ENCODE measurements around the gene HTRA3.

GRCh38 chr4:8344377-8344776 is 74.8 kb downstream of the HTRA3 start:
- TF ChIP-seq EZH2 (IDR thresholded peaks at IDR 0.05) (no peak), POLR2AphosphoS5 (IDR thresholded peaks at IDR 0.05; ENCODE audit: borderline replicate concordance, low read depth, low read length) (no peak)
